Superior temporal gyrus (tissue), 1 donor: ENCODE results near the gene FRMD6.
A peak's percentile ranks its signal among the peaks of the same experiment; 100 is the strongest.
"Not testable (repeated sequence)": the region's sequence is repeated elsewhere in the genome, so short reads cannot be mapped to it uniquely, and the experiment has no call there.

Source experiments
- DNase-seq: peaks from one replicate; pipeline ENCODE4 v3.0.0-alpha.2; 2016; ENCODE audit errors: extremely low spot score

FRMD6 gene

DNA sequence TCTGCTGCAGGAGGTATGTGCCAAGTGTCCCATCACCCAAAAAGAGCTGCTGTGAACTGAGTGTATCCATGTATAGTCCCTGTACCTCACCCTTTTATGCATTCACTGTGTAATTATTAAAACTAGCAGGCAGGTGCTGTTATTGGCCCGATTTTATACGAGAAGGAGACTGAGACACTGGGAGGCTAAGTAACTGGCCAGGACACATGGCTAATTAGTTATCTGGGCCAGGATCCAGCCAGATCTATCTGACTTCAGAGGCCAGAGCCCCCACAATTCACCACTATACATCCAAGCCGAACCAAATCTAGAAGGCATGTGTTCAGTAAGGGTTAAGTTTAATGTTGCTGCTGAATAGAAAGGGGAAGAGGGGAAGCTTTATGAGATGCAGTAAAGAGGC, 73.4 kb downstream of the FRMD6 start:
- DNase-seq: no peak

DNA sequence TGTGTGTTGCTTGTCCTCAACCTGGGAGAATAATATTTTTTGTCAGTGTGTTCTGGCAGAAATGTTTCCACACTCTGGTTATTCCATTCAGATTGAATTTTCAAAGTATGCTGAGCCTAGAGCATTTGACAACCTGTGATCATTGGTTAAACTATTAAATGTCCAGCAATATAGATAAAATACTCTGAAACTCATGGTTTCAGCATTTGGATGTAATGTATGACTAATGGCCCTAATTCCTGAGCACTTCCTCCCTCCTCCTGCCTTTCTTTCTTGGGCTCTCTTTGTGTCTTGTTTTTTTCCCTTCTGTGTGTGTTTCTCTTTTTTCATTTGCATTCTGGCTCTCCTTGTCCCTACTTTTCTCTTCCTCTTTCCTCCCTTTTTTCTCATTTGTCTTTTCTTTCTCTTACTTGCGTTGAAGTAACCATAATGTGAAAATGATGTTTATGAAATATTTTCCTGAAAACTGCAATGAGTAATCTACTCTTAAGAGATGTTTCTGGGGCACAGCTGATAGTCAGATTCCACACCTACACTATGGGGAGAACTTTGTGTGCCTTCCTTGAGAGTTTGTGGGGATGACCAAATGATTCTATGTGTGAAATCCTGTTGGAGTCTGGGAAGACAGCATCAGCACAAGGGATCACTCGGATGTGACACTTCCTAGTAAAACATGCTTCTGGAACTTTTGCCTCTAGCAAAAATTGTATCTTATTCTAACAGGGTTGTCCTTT, 74.6 kb downstream of the FRMD6 start:
- no peak for DNase-seq

GRCh38 chr14:51727526-51727925, 75.8 kb downstream of the FRMD6 start:
- no peak for DNase-seq

DNA sequence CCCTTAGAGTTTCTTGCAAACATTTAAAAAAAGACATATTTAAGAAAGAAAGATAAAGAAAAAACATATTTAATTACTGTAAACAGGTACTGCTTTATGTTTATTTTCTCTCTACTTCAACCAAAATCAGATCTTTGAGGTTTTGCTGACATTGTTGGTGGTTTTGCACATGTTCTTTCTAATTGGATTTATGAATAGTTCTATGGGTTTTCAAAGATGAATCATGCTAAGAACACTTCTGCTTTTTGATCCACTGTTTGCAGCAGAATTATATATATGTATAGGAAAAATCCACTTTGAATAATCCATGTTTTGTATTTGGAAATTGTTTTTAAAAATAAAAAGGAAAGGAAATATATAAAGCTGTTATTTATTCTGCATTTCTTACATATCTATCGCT, 78.4 kb downstream of the FRMD6 start:
- DNase-seq: no peak

DNA sequence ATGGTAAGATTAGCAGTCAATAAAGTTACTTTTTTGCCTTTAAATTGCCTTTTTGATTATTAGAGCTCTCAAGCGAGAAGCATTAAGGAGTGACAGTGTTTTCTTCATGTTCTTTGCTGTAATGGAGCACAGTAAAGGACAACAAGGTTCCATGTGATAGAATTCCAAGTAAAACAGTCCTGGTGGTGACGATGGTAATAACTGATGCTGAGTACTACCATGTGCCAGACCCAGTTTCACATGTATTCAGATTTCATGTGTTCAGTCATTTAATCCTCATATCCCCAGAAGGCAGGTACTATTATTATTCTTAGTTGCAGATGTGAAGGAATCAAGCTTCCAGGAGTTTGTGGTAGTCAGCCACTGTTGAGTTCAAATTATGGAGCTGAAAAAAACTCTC, 79.0 kb downstream of the FRMD6 start:
- no peak for DNase-seq

DNA sequence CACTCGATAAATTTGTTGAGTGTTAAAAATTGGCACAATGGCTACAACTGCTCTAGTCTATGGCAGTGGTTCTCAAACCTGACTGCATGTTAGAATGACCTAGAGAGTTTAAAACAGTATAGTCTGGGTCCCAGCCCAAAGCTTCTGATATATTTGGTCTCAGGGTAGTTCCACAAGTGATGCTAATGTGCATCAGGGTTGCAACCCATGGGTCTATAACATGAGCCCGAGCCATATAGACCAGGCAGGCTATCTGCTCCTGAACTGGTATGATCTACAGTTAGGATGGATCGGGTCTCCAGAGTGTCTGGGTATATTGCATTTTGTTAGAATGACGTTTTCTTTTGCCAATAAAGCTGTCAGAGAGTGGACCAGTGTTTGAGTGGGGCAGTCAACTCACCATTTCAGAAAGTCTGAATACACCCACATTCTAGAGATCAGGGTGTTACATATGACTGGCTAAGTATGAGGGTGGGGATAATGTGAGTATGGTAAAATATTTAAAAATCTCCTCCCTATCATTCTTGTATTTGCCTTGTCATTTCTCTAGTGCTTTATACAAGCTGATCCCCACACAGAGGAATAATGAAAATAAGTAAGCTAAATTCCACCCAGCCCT, 80.9 kb downstream of the FRMD6 start:
- DNase-seq: no peak

GRCh38 chr14:51733147-51733546, 81.4 kb downstream of the FRMD6 start:
- DNase-seq: no peak

GRCh38 chr14:51735851-51736250, 84.1 kb downstream of the FRMD6 start:
- no peak for DNase-seq

GRCh38 chr14:51738754-51739153, 87.0 kb downstream of the FRMD6 start:
- DNase-seq: no peak

DNA sequence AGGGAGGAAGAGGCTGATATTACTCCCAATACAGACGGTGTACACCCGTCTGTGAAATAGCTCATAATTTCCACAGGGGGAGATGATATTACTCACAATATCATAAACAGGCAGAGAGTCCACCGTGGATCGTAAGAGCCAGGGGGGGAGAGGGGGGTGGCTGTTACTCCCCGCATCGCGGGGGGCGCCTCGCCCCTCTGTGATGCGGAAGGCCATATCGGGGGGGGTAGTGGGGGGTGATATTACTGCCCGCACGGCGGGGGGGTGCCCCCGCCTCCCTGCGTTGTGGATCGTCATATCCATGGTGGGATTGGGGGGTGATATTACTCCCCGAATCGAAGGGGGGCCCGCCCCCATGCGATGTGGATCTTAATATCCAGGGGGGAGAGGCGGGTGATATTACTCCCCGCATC, 91.9 kb downstream of the FRMD6 start:
- DNase-seq: no peak

DNA sequence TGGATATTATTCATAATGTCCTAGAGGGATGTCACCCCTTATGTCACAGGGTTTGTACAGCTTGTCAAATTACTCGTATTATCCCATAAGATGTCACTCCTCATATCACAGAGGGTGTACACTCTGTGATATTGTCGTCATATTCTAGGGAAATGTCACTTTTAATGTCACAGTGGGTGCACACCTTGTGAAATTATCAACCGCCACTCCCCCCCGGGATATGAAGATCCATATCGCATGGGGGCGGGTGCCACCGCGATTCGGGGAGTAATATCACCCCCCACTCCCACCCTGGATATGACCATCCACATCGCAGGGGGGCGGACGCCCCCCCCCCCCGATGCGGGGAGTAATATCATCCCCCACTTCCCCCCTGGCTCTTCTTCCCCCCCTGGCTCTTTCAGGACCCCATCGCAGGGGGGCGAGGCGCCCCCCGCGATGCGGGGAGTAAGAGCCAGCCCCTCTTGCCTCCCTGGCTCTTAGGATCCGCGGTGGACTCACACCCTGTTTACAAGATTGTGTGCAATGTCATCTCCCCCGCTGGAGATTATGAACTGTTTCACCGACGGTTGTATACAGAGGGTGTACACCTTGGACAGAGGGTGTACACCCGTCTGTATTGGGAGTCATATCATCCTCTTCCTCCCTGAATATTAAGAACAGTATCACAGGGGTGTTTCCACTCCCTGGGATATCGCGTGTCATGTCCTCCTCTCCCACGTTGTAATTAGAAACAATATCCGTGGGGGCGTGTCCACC, 92.8 kb downstream of the FRMD6 start:
- no peak for DNase-seq

GRCh38 chr14:51746823-51747222, 95.1 kb downstream of the FRMD6 start:
- not testable (repeated sequence) for DNase-seq

DNA sequence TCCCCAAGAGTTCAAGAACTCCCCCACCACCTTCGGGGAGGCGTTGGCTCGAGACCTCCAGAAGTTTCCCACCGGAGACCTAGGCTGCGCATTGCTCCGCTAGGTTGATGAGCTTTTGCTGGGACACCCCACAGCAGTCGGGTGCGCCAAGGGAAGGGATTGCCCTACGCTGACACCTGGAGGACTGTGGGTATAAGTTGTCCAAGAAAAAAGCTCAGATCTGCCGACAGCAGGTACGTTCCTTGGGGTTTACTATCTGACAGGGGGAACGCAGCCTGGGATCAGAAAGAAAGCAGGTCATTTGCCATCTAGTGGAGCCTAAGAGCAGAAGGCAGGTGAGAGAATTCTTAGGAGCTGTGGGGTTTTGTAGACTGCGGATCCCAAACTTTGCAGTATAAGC, 98.8 kb downstream of the FRMD6 start:
- DNase-seq: no peak

GRCh38 chr14:51751611-51752345, 100.1 kb downstream of the FRMD6 start:
- not testable (repeated sequence) for DNase-seq

DNA sequence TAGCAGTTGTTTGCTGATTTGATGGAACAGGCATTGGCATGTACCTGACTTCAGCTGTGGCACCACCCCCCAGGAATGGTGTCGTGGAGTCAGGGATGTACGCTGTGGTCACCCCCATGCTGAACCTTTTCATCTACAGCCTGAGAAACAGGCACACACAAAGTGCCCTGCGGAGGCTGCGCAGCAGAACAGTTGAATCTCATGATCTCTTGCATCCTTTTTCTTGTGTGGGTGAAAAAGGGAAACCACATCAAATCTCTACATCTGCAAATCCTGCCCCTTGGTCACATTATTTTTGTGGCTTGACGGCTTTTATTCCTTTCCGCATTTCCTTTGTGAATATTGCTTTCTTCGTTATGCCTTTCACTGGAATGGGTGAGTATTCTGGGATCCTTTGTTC, 106.0 kb downstream of the FRMD6 start:
- DNase-seq: not testable (repeated sequence)

DNA sequence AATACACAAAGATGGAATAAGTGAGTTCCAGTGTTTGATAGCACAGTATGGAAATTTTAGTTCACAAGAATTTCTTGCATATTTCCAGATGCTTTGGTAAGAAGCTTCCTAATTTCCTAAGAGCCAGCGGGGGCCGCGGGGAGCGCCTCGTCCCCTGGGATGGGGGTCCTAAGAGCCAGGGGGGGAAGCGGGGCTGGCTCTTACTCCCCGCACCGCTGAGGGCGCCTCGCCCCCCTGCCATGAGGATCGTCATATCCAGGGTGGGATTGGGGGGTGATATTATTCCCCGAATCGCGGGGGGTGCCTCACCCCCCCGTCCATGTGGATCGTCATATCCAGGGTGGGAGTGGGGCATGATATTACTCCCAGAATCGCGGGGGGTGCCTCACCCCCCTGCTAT, 108.2 kb downstream of the FRMD6 start:
- no peak for DNase-seq

DNA sequence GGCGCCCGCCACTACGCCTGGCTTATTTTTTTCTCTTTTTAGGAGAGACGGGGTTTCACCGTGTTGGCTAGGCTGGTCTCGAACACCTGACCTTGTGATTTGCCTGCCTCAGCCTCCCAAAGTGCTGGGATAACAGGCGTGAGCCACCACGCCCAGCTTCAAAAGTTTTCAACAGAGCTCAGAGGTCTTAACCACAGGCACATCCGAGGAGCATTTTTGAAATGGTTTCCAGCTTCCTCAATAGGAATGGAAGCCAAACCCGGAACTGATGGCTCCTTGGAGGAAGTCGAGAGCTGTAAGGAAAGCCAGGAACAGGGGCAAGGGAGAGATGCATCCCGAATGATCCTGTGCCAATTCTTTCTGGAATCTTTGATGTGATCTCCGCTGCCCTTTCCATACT, 114.0 kb downstream of the FRMD6 start:
- not testable (repeated sequence) for DNase-seq

GRCh38 chr14:51766586-51766985, 114.9 kb downstream of the FRMD6 start:
- not testable (repeated sequence) for DNase-seq

- DNase-seq: not testable (repeated sequence)
These were observed 117.6 kb downstream of the FRMD6 start for GRCh38 chr14:51769261-51769660.

- no peak for DNase-seq
These were observed 122.5 kb downstream of the FRMD6 start for GRCh38 chr14:51774209-51774608.

DNA sequence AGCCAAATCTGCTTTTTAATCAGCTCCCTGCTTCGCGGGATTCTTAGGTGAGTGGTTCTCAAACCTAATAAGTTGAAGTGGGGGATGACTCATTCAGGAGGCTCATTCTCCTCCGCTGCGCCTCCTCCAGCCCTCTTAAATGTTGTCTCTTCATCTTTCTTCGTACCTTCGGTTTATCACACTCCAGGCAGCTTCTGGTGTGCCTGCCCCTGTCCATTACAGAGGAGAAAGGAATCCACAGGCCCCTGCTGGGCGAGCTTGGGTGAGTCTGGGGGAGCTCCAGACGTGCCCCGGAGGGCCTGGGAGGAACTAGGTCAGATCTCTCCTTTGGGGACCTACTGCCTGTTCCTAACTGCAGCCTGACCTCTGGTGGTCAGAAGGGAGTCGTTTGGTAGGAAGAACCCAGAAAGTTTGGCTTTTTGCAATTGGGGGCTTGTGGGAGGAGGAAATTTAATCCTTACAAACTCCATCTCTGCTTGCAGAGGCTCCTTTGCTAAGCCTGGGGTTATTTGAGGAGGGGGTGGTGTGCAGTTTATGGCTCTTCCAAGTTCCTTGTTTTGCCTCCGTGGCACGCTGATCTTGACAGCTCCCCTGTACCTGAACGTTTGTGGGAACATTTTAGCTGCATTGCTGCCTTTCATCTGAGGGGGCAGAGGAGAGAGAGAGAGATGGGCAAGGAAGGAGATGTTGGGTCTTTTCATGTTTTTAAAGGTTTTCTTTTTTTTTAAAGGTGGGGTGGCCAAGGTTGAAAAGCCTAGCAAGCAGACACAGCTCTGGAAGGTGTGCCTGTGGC, 124.6 kb downstream of the FRMD6 start:
- DNase-seq: peak; percentile 69
